ENCODE measurements around the gene NEURL1.
"Not testable (repeated sequence)": the region's sequence is repeated elsewhere in the genome, so short reads cannot be mapped to it uniquely, and the experiment has no call there.

Gene NEURL1

DNA sequence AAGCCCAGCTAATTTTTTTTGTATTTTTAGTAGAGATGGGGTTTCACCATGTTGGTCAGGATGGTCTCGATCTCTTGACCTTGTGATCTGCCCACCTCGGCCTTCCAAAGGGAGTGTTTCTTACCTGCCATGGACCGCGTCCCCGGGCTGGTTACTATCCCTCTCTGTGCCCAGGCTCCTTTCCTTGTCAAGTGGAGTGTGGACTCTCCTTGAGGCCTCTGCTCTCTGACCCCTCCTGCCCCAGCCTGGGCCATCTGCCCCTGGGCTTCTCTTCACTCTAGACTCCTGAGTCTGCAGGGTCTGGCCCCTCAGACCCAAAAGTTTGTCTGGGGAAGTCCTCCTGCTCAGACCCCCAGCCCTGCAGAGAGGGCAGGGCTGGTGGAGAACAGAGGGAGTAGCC is 20.7 kb downstream of the NEURL1 start:
- H3K27ac ChIP-seq (ENCODE audit: low read depth, low read length): no peak overlapping the region
- no peaks in the 10 kb centered on the region for H3K36me3 ChIP-seq (ENCODE audit: low read length)
- H3K4me3 ChIP-seq (ENCODE audit: insufficient read depth, low read length, poor library complexity, severe bottlenecking): no peak overlapping the region
- no peaks in the 10 kb centered on the region for H3F3A ChIP-seq (ENCODE audit: insufficient read depth)
- H4K20me1 ChIP-seq (ENCODE audit: low read depth, low read length): no peaks in the 10 kb centered on the region
- no peak overlapping the region for H2AFZ ChIP-seq (ENCODE audit: low read depth, low read length, severe bottlenecking)
- no peaks in the 10 kb centered on the region for H3K27me3 ChIP-seq (ENCODE audit: low read length)
- H3K9me3 ChIP-seq (ENCODE audit: insufficient read depth, low read length): no peaks in the 10 kb centered on the region
- no peak overlapping the region for H3K9ac ChIP-seq (ENCODE audit: low read length)
- H3K4me2 ChIP-seq (ENCODE audit: low read depth, low read length, poor library complexity, severe bottlenecking): no peak overlapping the region
- H3K9me2 ChIP-seq (replicated peaks; ENCODE audit: insufficient read depth, low read length): no peaks in the 10 kb centered on the region
- H3K79me2 ChIP-seq (ENCODE audit: insufficient read depth, low read length): no peaks in the 10 kb centered on the region
- no peak for TF ChIP-seq EZH2phosphoT487 (conservative IDR thresholded peaks at IDR 0.05; ENCODE audit: low read length)
- TF ChIP-seq, protein P1, sequence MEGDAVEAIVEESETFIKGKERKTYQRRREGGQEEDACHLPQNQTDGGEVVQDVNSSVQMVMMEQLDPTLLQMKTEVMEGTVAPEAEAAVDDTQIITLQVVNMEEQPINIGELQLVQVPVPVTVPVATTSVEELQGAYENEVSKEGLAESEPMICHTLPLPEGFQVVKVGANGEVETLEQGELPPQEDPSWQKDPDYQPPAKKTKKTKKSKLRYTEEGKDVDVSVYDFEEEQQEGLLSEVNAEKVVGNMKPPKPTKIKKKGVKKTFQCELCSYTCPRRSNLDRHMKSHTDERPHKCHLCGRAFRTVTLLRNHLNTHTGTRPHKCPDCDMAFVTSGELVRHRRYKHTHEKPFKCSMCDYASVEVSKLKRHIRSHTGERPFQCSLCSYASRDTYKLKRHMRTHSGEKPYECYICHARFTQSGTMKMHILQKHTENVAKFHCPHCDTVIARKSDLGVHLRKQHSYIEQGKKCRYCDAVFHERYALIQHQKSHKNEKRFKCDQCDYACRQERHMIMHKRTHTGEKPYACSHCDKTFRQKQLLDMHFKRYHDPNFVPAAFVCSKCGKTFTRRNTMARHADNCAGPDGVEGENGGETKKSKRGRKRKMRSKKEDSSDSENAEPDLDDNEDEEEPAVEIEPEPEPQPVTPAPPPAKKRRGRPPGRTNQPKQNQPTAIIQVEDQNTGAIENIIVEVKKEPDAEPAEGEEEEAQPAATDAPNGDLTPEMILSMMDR (IDR thresholded peaks at IDR 0.05; ENCODE audit: insufficient read depth, low read length, poor library complexity, severe bottlenecking): no peak

DNA sequence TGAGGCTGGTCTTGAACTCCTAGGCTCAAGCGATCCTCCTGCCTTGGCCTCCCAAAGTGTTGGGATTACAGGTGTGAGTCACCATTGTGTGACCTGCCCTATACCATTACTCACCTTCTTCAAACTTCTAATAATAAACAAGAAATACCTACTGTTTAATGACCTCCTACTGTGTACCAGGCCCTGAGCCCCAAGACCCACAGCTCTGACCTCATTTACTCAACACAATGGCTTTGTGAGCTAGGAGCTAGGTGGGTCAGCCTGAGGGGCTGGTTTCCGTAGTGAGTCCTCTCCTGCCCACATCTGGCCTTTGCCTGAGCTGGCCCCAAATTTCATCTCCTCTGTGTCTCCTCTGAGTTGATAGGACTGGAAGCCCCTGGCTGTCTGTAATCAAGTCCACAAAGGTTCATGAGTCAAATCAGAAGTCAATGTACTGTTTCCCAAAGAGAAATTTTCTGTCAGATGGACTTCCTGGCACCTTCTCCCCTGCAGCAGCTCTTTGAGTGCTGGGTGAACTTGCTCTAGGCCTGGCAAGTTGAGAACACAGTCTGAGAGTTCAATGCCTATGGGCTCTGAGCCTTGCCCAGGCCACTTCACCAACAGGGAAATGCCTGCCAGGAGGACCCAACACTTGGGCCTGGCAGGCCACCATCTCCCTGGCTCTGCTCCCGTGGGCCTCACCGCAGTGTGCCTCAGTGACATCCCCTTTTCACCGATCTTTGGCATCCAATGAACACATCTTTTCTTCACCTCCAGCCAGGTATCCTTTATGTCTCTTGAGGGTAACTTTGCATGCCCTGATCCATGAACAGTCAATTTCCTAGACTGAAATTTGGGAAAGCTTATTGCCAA is 24.0 kb downstream of the NEURL1 start:
- Histone ChIP-seq H3K9ac (ENCODE audit: low read length) (no peak overlapping the region), H3K4me2 (ENCODE audit: low read depth, low read length, poor library complexity, severe bottlenecking) (no peak overlapping the region)
- no peak for TF ChIP-seq EZH2phosphoT487 (conservative IDR thresholded peaks at IDR 0.05; ENCODE audit: low read length)
- TF ChIP-seq, protein P1 (IDR thresholded peaks at IDR 0.05; ENCODE audit: insufficient read depth, low read length, poor library complexity, severe bottlenecking): no peak

DNA sequence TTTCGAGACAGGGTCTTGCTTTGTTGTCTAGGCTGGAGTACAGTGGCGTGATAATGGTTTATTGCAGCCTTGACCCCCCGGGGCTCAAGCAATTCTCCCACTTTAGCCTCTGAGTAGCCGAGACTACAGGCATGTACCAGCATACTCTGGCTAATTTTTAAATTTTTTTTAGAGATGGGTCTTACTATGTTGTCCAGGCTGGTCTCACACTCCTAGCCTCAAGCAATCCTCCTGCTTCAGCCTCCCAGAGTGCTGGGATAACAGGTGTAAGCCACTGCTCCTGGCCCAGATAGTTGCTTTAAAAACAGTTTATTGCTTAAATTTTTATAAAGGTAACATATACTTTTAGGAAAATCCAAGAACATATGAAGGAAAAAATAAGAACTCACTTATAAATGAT is 26.3 kb downstream of the NEURL1 start:
- Histone ChIP-seq H3K9me3 (ENCODE audit: insufficient read depth, low read length) (no peaks in the 10 kb centered on the region), H3K27me3 (ENCODE audit: low read length) (no peaks in the 10 kb centered on the region), H3K4me3 (ENCODE audit: insufficient read depth, low read length, poor library complexity, severe bottlenecking) (no peak overlapping the region), H4K20me1 (ENCODE audit: low read depth, low read length) (no peaks in the 10 kb centered on the region), H3K4me2 (ENCODE audit: low read depth, low read length, poor library complexity, severe bottlenecking) (no peak overlapping the region), H3K9ac (ENCODE audit: low read length) (no peak overlapping the region), H2AFZ (ENCODE audit: low read depth, low read length, severe bottlenecking) (no peak overlapping the region), H3K9me2 (replicated peaks; ENCODE audit: insufficient read depth, low read length) (no peaks in the 10 kb centered on the region), H3F3A (ENCODE audit: insufficient read depth) (no peaks in the 10 kb centered on the region), H3K36me3 (ENCODE audit: low read length) (no peaks in the 10 kb centered on the region), H3K79me2 (ENCODE audit: insufficient read depth, low read length) (no peaks in the 10 kb centered on the region), H3K27ac (ENCODE audit: low read depth, low read length) (no peak overlapping the region)
- TF ChIP-seq EZH2phosphoT487 (conservative IDR thresholded peaks at IDR 0.05; ENCODE audit: low read length): no peak
- TF ChIP-seq, protein P1 (IDR thresholded peaks at IDR 0.05; ENCODE audit: insufficient read depth, low read length, poor library complexity, severe bottlenecking): no peak

More for the DNA sequence above, 24.0 kb downstream of the NEURL1 start:
- Histone ChIP-seq H2AFZ (ENCODE audit: low read depth, low read length, severe bottlenecking) (no peak overlapping the region), H3K36me3 (ENCODE audit: low read length) (no peaks in the 10 kb centered on the region), H3K27ac (ENCODE audit: low read depth, low read length) (no peak overlapping the region), H3K27me3 (ENCODE audit: low read length) (no peaks in the 10 kb centered on the region), H4K20me1 (ENCODE audit: low read depth, low read length) (no peaks in the 10 kb centered on the region), H3K79me2 (ENCODE audit: insufficient read depth, low read length) (no peaks in the 10 kb centered on the region), H3K9me3 (ENCODE audit: insufficient read depth, low read length) (no peaks in the 10 kb centered on the region), H3K4me3 (ENCODE audit: insufficient read depth, low read length, poor library complexity, severe bottlenecking) (no peak overlapping the region), H3F3A (ENCODE audit: insufficient read depth) (no peaks in the 10 kb centered on the region), H3K9me2 (replicated peaks; ENCODE audit: insufficient read depth, low read length) (no peaks in the 10 kb centered on the region)

DNA sequence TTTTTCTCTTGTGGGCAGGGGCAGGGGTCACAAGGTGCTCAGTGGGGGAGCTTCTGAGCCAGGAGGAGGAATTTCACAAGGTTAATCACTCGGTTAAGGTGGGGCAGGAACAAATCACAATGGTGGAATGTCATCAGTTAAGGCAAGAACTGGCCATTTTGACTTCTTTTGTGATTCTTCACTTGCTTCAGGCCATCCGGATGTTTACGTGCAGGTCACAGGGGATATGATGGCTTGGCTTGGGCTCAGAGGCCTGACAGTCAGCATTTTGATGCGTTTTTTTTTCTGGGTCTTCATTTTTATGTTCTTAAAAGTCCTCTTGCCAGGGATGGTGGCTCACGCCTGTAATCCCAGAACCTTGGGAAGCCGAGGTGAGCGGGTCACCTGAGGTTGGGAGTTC is 28.5 kb downstream of the NEURL1 start:
- not testable (repeated sequence) for H3K27ac ChIP-seq (ENCODE audit: low read depth, low read length)

More for the DNA sequence above, 28.5 kb downstream of the NEURL1 start:
- H4K20me1 ChIP-seq (ENCODE audit: low read depth, low read length); H3F3A ChIP-seq (ENCODE audit: insufficient read depth); H3K9me3 ChIP-seq (ENCODE audit: insufficient read depth, low read length); H3K79me2 ChIP-seq (ENCODE audit: insufficient read depth, low read length); H2AFZ ChIP-seq (ENCODE audit: low read depth, low read length, severe bottlenecking); H3K9ac ChIP-seq (ENCODE audit: low read length); H3K27me3 ChIP-seq (ENCODE audit: low read length); H3K36me3 ChIP-seq (ENCODE audit: low read length); H3K4me2 ChIP-seq (ENCODE audit: low read depth, low read length, poor library complexity, severe bottlenecking); H3K9me2 ChIP-seq (replicated peaks; ENCODE audit: insufficient read depth, low read length); H3K4me3 ChIP-seq (ENCODE audit: insufficient read depth, low read length, poor library complexity, severe bottlenecking): not testable (repeated sequence)
